HG03108 (cell line): ENCODE results near the gene MGAT4A.
"Not testable (repeated sequence)": the region's sequence is repeated elsewhere in the genome, so short reads cannot be mapped to it uniquely, and the experiment has no call there.

Experiments used
- ATAC-seq: cut with Tn5 transposase; IDR thresholded peaks from one replicate; pipeline ENCODE4 v1.9.1; 2021; ENCODE audit warnings: moderate library complexity; ENCODE audit not compliant: unreplicated experiment

The MGAT4A gene

GRCh38 chr2:98608116-98608961 lies 122.6 kb downstream of the MGAT4A start, which contains the start of the genes COA5 and UNC50:
Gene COA5, minus strand, starts transcription at chr2:98608512. Its CDS starts 107 bp downstream, at chr2:98608405.
Gene UNC50, plus strand, starts transcription at chr2:98608589. Its CDS starts 1,171 bp downstream, at chr2:98609760.
- ATAC-seq, result peak; percentile 82

- no peak for ATAC-seq
These were observed 123.2 kb downstream of the MGAT4A start for GRCh38 chr2:98607741-98608115.

- no peak for ATAC-seq
These were observed 123.8 kb downstream of the MGAT4A start for GRCh38 chr2:98607104-98607503.

GRCh38 chr2:98606431-98606830 lies 124.5 kb downstream of the MGAT4A start:
- no peak for ATAC-seq

GRCh38 chr2:98605076-98605475 lies 125.9 kb downstream of the MGAT4A start:
- ATAC-seq, result no peak

- no peak for ATAC-seq
These were observed 126.4 kb downstream of the MGAT4A start for GRCh38 chr2:98604547-98604946.

GRCh38 chr2:98601532-98602132 lies 129.3 kb downstream of the MGAT4A start:
- peak; percentile 56 for ATAC-seq

- ATAC-seq, result no peak
These were observed 132.0 kb downstream of the MGAT4A start for GRCh38 chr2:98598781-98599428.

- ATAC-seq, result not testable (repeated sequence)
These were observed 136.3 kb downstream of the MGAT4A start for GRCh38 chr2:98594665-98595064.

GRCh38 chr2:98592565-98592964 lies 138.4 kb downstream of the MGAT4A start:
- ATAC-seq, result no peak

- no peak for ATAC-seq
These were observed 141.4 kb downstream of the MGAT4A start for GRCh38 chr2:98589489-98589888.

- no peak for ATAC-seq
These were observed 142.0 kb downstream of the MGAT4A start for GRCh38 chr2:98588880-98589431.

GRCh38 chr2:98586551-98587140 lies 144.3 kb downstream of the MGAT4A start:
- no peak for ATAC-seq

- ATAC-seq, result no peak
These were observed 145.5 kb downstream of the MGAT4A start for GRCh38 chr2:98585386-98585785.

- no peak for ATAC-seq
These were observed 146.9 kb downstream of the MGAT4A start for GRCh38 chr2:98583816-98584618.

- ATAC-seq, result no peak
These were observed 147.7 kb downstream of the MGAT4A start for GRCh38 chr2:98583276-98583675.

- no peak for ATAC-seq
These were observed 148.4 kb downstream of the MGAT4A start for GRCh38 chr2:98582523-98582922.

GRCh38 chr2:98580656-98581284 lies 150.2 kb downstream of the MGAT4A start:
- no peak for ATAC-seq

- no peak for ATAC-seq
These were observed 151.0 kb downstream of the MGAT4A start for GRCh38 chr2:98579926-98580325.

GRCh38 chr2:98578231-98578630 lies 152.7 kb downstream of the MGAT4A start:
- no peak for ATAC-seq
